GM23338 (cell line): Measurements from ENCODE around the gene FEM1B. TPM values are rescaled to one million over a fixed set of nuclear protein-coding genes. Genes with fewer than 3 reads are reported as not detected.

Source experiments
- ATAC-seq: fragments of 200-7000 bp; cut with Tn5 transposase; 3 replicates; pipeline ENCODE4 v1.9.1; 2020
- DNase-seq: peaks from one replicate; pipeline ENCODE4 v3.0.0-alpha.2; 2015; ENCODE audit warnings: low spot score
- H2AFZ ChIP-seq: fragments of 200-600 bp; sonication (generic); 2 replicates; pipeline ENCODE4 v1.8.0; 2016; ENCODE audit warnings: antibody characterized with exemption, mild to moderate bottlenecking, moderate library complexity
- H3F3A ChIP-seq: fragments of 200-600 bp; sonication (generic); replicated peaks from 2 replicates; pipeline ENCODE4 v1.8.0; 2017; ENCODE audit warnings: antibody characterized with exemption, mixed run types, low read depth
- H3K27ac ChIP-seq: fragments of 200-600 bp; sonication (generic); 2 replicates; pipeline ENCODE4 v1.6.1; 2016; ENCODE audit warnings: low read depth
- H3K27me3 ChIP-seq: fragments of 200-600 bp; sonication (generic); 2 replicates; pipeline ENCODE4 v1.8.0; 2016; ENCODE audit warnings: mild to moderate bottlenecking, mixed run types, moderate library complexity; ENCODE audit not compliant: insufficient read depth
- H3K36me3 ChIP-seq: fragments of 200-600 bp; sonication (generic); 2 replicates; pipeline ENCODE4 v1.8.0; 2016; ENCODE audit warnings: mild to moderate bottlenecking; ENCODE audit not compliant: insufficient read depth
- H3K4me1 ChIP-seq: fragments of 200-600 bp; sonication (generic); 2 replicates; pipeline ENCODE4 v1.8.0; 2016; ENCODE audit warnings: mild to moderate bottlenecking, moderate library complexity; ENCODE audit not compliant: insufficient read depth
- H3K4me2 ChIP-seq: fragments of 200-600 bp; sonication (generic); 2 replicates; pipeline ENCODE4 v1.7.1; 2017; ENCODE audit warnings: mixed run types
- H3K4me3 ChIP-seq: fragments of 200-600 bp; sonication (generic); 2 replicates; pipeline ENCODE4 v1.6.1; 2016; ENCODE audit warnings: mixed run types
- H3K79me2 ChIP-seq: fragments of 200-600 bp; sonication (generic); replicated peaks from 2 replicates; pipeline ENCODE4 v1.8.0; 2017; ENCODE audit warnings: mild to moderate bottlenecking; ENCODE audit not compliant: insufficient read depth
- H3K9me2 ChIP-seq: fragments of 200-600 bp; sonication (generic); 2 replicates; pipeline ENCODE4 v1.8.0; 2017; ENCODE audit not compliant: insufficient read depth
- H4K20me1 ChIP-seq: fragments of 200-600 bp; sonication (generic); replicated peaks from 2 replicates; pipeline ENCODE4 v1.8.0; 2017; ENCODE audit warnings: mild to moderate bottlenecking; ENCODE audit not compliant: insufficient read depth
- H3K27ac Mint-ChIP-seq: 2 replicates; pipeline ENCODE4 v1.8.0; 2020; ENCODE audit warnings: inconsistent platforms, mild to moderate bottlenecking, moderate library complexity, mixed read lengths
- H3K27me3 Mint-ChIP-seq: 3 replicates; pipeline ENCODE4 v1.8.0; 2022; ENCODE audit warnings: low read depth, mild to moderate bottlenecking, moderate library complexity, mixed read lengths, inconsistent platforms; ENCODE audit not compliant: insufficient read depth, poor library complexity
- H3K36me3 Mint-ChIP-seq: 3 replicates; pipeline ENCODE4 v1.8.0; 2021; ENCODE audit warnings: low read depth, mild to moderate bottlenecking, inconsistent platforms, moderate library complexity, mixed read lengths
- H3K4me1 Mint-ChIP-seq: 3 replicates; pipeline ENCODE4 v1.8.0; 2020; ENCODE audit warnings: mild to moderate bottlenecking, inconsistent platforms, mixed read lengths
- H3K4me3 Mint-ChIP-seq: 3 replicates; pipeline ENCODE4 v1.8.0; 2021; ENCODE audit warnings: moderate library complexity, mild to moderate bottlenecking, inconsistent platforms, mixed read lengths
- H3K9me3 Mint-ChIP-seq: 3 replicates; pipeline ENCODE4 v1.8.0; 2020; ENCODE audit warnings: moderate library complexity, mild to moderate bottlenecking, inconsistent platforms, mixed read lengths
- EZH2phosphoT487 ChIP-seq: fragments of 200-600 bp; sonication (generic); IDR thresholded peaks from one replicate; pipeline ENCODE4 v1.8.1; 2018; ENCODE audit warnings: antibody characterized with exemption; ENCODE audit not compliant: unreplicated experiment
- polyA plus RNA-seq: library from polyadenylated mRNA; unstranded; fragments of >200 nt; fragmentation: Nextera tagmentation; extraction: Ambion mirVana; gene quantifications from 2 replicates; pipeline ENCODE4 v1.2.1, GENCODE V29; 2016
- total RNA-seq: library from RNA; depleted of rRNA; stranded (reverse); fragments of >200 nt; shearing (Covaris generic); gene quantifications from 2 replicates; pipeline ENCODE4 v1.2.3, GENCODE V29; 2014
- TF ChIP-seq, protein P1 (sequence below): fragments of 250-450 bp; sonication (Bioruptor Pico); IDR thresholded peaks from 2 replicates; pipeline ENCODE4 v1.5.0; 2020; ENCODE audit warnings: mild to moderate bottlenecking, moderate library complexity
- TF ChIP-seq, protein P2 (sequence below): IDR thresholded peaks from 2 replicates; pipeline ENCODE4 v1.6.1; 2016; ENCODE audit warnings: antibody characterized with exemption

Gene FEM1B
- total and polyA plus RNA-seq, 2 experiments from 2014 or later: 13.0 to 82.0 TPM

GRCh38 chr15:68300115-68300940, 22.8 kb downstream of the FEM1B start (continued):
- TF ChIP-seq, protein P1, sequence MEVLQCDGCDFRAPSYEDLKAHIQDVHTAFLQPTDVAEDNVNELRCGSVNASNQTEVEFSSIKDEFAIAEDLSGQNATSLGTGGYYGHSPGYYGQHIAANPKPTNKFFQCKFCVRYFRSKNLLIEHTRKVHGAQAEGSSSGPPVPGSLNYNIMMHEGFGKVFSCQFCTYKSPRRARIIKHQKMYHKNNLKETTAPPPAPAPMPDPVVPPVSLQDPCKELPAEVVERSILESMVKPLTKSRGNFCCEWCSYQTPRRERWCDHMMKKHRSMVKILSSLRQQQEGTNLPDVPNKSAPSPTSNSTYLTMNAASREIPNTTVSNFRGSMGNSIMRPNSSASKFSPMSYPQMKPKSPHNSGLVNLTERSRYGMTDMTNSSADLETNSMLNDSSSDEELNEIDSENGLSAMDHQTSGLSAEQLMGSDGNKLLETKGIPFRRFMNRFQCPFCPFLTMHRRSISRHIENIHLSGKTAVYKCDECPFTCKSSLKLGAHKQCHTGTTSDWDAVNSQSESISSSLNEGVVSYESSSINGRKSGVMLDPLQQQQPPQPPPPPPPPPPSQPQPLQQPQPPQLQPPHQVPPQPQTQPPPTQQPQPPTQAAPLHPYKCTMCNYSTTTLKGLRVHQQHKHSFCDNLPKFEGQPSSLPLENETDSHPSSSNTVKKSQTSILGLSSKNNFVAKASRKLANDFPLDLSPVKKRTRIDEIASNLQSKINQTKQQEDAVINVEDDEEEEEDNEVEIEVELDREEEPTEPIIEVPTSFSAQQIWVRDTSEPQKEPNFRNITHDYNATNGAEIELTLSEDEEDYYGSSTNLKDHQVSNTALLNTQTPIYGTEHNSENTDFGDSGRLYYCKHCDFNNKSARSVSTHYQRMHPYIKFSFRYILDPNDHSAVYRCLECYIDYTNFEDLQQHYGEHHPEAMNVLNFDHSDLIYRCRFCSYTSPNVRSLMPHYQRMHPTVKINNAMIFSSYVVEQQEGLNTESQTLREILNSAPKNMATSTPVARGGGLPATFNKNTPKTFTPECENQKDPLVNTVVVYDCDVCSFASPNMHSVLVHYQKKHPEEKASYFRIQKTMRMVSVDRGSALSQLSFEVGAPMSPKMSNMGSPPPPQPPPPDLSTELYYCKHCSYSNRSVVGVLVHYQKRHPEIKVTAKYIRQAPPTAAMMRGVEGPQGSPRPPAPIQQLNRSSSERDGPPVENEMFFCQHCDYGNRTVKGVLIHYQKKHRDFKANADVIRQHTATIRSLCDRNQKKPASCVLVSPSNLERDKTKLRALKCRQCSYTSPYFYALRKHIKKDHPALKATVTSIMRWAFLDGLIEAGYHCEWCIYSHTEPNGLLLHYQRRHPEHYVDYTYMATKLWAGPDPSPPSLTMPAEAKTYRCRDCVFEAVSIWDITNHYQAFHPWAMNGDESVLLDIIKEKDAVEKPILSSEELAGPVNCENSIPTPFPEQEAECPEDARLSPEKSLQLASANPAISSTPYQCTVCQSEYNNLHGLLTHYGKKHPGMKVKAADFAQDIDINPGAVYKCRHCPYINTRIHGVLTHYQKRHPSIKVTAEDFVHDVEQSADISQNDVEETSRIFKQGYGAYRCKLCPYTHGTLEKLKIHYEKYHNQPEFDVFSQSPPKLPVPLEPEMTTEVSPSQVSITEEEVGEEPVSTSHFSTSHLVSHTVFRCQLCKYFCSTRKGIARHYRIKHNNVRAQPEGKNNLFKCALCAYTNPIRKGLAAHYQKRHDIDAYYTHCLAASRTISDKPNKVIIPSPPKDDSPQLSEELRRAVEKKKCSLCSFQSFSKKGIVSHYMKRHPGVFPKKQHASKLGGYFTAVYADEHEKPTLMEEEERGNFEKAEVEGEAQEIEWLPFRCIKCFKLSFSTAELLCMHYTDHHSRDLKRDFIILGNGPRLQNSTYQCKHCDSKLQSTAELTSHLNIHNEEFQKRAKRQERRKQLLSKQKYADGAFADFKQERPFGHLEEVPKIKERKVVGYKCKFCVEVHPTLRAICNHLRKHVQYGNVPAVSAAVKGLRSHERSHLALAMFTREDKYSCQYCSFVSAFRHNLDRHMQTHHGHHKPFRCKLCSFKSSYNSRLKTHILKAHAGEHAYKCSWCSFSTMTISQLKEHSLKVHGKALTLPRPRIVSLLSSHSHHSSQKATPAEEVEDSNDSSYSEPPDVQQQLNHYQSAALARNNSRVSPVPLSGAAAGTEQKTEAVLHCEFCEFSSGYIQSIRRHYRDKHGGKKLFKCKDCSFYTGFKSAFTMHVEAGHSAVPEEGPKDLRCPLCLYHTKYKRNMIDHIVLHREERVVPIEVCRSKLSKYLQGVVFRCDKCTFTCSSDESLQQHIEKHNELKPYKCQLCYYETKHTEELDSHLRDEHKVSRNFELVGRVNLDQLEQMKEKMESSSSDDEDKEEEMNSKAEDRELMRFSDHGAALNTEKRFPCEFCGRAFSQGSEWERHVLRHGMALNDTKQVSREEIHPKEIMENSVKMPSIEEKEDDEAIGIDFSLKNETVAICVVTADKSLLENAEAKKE (CRISPR knock-in tag): no peak
- TF ChIP-seq, protein P2, sequence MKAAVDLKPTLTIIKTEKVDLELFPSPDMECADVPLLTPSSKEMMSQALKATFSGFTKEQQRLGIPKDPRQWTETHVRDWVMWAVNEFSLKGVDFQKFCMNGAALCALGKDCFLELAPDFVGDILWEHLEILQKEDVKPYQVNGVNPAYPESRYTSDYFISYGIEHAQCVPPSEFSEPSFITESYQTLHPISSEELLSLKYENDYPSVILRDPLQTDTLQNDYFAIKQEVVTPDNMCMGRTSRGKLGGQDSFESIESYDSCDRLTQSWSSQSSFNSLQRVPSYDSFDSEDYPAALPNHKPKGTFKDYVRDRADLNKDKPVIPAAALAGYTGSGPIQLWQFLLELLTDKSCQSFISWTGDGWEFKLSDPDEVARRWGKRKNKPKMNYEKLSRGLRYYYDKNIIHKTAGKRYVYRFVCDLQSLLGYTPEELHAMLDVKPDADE: no peak

GRCh38 chr15:68301301-68301700, 23.8 kb downstream of the FEM1B start:
- no peak overlapping the region for H3K4me3 ChIP-seq
- no peak overlapping the region for H2AFZ ChIP-seq
- H3K36me3 ChIP-seq: no peaks in the 10 kb centered on the region
- H3K27ac Mint-ChIP-seq: peak overlapping the region; percentile 1; the same call in 1 of the 2 replicates
- H3K79me2 ChIP-seq: no peaks in the 10 kb centered on the region
- H3F3A ChIP-seq: peaks cover 11% of the 10 kb centered on the region
- no peaks in the 10 kb centered on the region; the same call in 2 of the 3 replicates for H3K36me3 Mint-ChIP-seq
- peaks cover 3% of the 10 kb centered on the region for H3K27me3 Mint-ChIP-seq
- H3K4me1 ChIP-seq: peaks cover 24% of the 10 kb centered on the region
- peaks cover 24% of the 10 kb centered on the region for H3K4me1 Mint-ChIP-seq
- no peak overlapping the region for H3K4me3 Mint-ChIP-seq
- ATAC-seq (no peak), DNase-seq (no peak)
- H3K4me2 ChIP-seq: no peak overlapping the region
- no peaks in the 10 kb centered on the region for H4K20me1 ChIP-seq
- no peaks in the 10 kb centered on the region for H3K9me2 ChIP-seq
- no peaks in the 10 kb centered on the region for H3K9me3 Mint-ChIP-seq
- H3K27ac ChIP-seq: 0 out of 2 replicates have a peak overlapping the region, but pooled peaks have one; percentile 32
- H3K27me3 ChIP-seq: no peaks in the 10 kb centered on the region
- TF ChIP-seq, protein P1 (CRISPR knock-in tag): no peak
- TF ChIP-seq EZH2phosphoT487: no peak
- TF ChIP-seq, protein P2: no peak
